HEK293 (cell line): Measurements from ENCODE around the gene SPATA1.

Experiments
- CTCF ChIP-seq: fragments of 450-650 bp; formaldehyde crosslinking; IDR thresholded peaks from 2 replicates; pipeline ENCODE4 v1.5.1; 2016; ENCODE audit warnings: missing biosample characterization, missing genetic modification characterization
- ZBTB8A ChIP-seq: fragments of 450-650 bp; formaldehyde crosslinking; IDR thresholded peaks from 2 replicates; pipeline ENCODE4 v1.5.1; 2016; ENCODE audit warnings: missing biosample characterization, missing genetic modification characterization
- ZNF140 ChIP-seq: fragments of 450-650 bp; formaldehyde crosslinking; IDR thresholded peaks from 2 replicates; pipeline ENCODE4 v1.5.1; 2016; ENCODE audit warnings: missing biosample characterization, missing genetic modification characterization
- ZNF274 ChIP-seq, 2 experiments: fragments of 200-500 bp in 1 of 2; fragments of 450-650 bp in 1 of 2; sonication (Bioruptor generic) in 1 of 2; formaldehyde crosslinking in 1 of 2; IDR thresholded peaks; 2 replicates each; pipeline versions ENCODE4 v1.5.1 to v1.6.1; 2014 to 2016; ENCODE audit warnings: borderline replicate concordance in 1 of 2, inconsistent platforms in 1 of 2, low read length in 1 of 2, missing biosample characterization in 1 of 2, missing genetic modification characterization in 1 of 2
- ZNF350 ChIP-seq: fragments of 450-650 bp; formaldehyde crosslinking; IDR thresholded peaks from 2 replicates; pipeline ENCODE4 v1.5.0; 2017; ENCODE audit warnings: missing biosample characterization, mild to moderate bottlenecking, missing genetic modification characterization
- ZNF792 ChIP-seq: fragments of 450-650 bp; formaldehyde crosslinking; IDR thresholded peaks from 2 replicates; pipeline ENCODE4 v1.5.1; 2016; ENCODE audit warnings: missing biosample characterization, missing genetic modification characterization
- TF ChIP-seq, protein P1 (sequence below): fragments of 450-650 bp; IDR thresholded peaks from 2 replicates; pipeline ENCODE4 v1.5.1; 2018; ENCODE audit warnings: missing biosample characterization, mild to moderate bottlenecking, missing genetic modification characterization

DNA sequence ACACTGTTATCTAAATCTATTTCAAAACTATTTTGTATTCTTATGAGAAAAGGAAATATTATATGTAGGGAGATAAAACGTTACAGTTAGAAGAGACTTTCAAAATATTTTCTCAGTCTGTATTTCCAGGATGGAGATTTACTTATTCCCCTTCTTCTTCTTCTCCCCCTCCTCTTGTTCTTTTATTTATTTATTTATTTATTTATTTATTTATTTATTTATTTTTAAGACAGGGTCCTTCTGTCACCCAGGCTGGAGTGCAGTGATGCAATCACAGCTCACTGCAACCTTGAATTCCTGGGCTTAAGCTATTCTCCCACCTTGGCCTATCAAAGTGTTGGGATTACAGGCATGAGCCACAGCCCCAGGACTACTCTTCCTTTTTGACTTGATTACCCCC is 30.0 kb upstream of the SPATA1 start:
- TF ChIP-seq ZNF350 (tag by site-specific recombination) (no peak), CTCF (tag by site-specific recombination) (no peak), ZNF792 (tag by site-specific recombination) (no peak), ZNF274 (IDR thresholded peaks at IDR 0.05; ENCODE audit: low read length) (no peak), ZNF274 (tag by site-specific recombination; IDR thresholded peaks at IDR 0.05; ENCODE audit: borderline replicate concordance) (no peak), ZNF140 (peak; percentile 86; the same call in 1 of the 2 replicates), ZBTB8A (tag by site-specific recombination) (peak; percentile 75)
- TF ChIP-seq, protein P1, sequence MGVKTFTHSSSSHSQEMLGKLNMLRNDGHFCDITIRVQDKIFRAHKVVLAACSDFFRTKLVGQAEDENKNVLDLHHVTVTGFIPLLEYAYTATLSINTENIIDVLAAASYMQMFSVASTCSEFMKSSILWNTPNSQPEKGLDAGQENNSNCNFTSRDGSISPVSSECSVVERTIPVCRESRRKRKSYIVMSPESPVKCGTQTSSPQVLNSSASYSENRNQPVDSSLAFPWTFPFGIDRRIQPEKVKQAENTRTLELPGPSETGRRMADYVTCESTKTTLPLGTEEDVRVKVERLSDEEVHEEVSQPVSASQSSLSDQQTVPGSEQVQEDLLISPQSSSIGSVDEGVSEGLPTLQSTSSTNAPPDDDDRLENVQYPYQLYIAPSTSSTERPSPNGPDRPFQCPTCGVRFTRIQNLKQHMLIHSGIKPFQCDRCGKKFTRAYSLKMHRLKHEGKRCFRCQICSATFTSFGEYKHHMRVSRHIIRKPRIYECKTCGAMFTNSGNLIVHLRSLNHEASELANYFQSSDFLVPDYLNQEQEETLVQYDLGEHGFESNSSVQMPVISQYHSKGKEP, result no peak
